ENCODE measurements around the gene LSAMP. TPM values are rescaled to one million over a fixed set of nuclear protein-coding genes. Genes with fewer than 3 reads are reported as not detected.

Gene LSAMP
- total RNA-seq, 4 donors from 2014 or later = 1.3 to 8.3 (median 1.8) TPM

DNA sequence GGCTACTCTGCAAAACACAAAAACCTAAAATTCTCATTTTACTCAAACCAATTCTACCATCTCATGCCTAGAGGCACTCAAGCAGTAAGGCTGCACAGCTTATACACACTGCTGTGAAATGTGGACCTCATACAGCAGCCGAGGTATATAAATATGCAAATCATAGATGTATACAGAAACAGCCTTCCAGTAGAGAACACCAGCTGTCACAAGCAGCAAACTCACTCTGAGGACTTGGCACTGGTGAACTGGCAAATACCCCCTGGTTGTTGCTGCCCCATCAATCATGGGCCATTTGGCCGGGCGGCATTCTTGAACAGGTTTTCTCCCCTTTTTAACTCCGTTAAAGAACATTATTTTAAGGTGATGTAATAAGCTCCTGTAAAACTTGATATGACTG, 378.0 kb downstream of the LSAMP start:
- DNase-seq = no peak
- TF ChIP-seq CTCF (IDR thresholded peaks at IDR 0.05) (no peak), POLR2A (IDR thresholded peaks at IDR 0.05) (no peak)
- no peaks in the 10 kb centered on the region for H3K9me3 ChIP-seq

GRCh38 chr3:116065501-116065900, 379.8 kb downstream of the LSAMP start:
- Histone ChIP-seq H3K27me3 (no peaks in the 10 kb centered on the region), H3K27ac (no peak overlapping the region), H3K9me3 (no peaks in the 10 kb centered on the region), H3K36me3 (no peaks in the 10 kb centered on the region), H3K4me3 (no peak overlapping the region), H3K4me1 (no peaks in the 10 kb centered on the region)
- no peak for DNase-seq
- TF ChIP-seq POLR2A (IDR thresholded peaks at IDR 0.05) (no peak), CTCF (IDR thresholded peaks at IDR 0.05) (no peak)

More for the DNA sequence above, 378.0 kb downstream of the LSAMP start:
- Histone ChIP-seq H3K4me3 (no peak overlapping the region), H3K36me3 (no peaks in the 10 kb centered on the region), H3K27ac (no peak overlapping the region), H3K27me3 (no peaks in the 10 kb centered on the region), H3K4me1 (no peaks in the 10 kb centered on the region)

- no peaks in the 10 kb centered on the region for H3K27me3 ChIP-seq
- no peak overlapping the region for H3K27ac ChIP-seq
- no peaks in the 10 kb centered on the region for H3K36me3 ChIP-seq
- no peak for DNase-seq
- no peak overlapping the region for H3K4me3 ChIP-seq
- no peaks in the 10 kb centered on the region for H3K4me1 ChIP-seq
- H3K9me3 ChIP-seq = no peaks in the 10 kb centered on the region
- TF ChIP-seq POLR2A (IDR thresholded peaks at IDR 0.05) = no peak
- TF ChIP-seq CTCF (IDR thresholded peaks at IDR 0.05) = no peak
These were observed 380.6 kb downstream of the LSAMP start for GRCh38 chr3:116064646-116065045.

DNA sequence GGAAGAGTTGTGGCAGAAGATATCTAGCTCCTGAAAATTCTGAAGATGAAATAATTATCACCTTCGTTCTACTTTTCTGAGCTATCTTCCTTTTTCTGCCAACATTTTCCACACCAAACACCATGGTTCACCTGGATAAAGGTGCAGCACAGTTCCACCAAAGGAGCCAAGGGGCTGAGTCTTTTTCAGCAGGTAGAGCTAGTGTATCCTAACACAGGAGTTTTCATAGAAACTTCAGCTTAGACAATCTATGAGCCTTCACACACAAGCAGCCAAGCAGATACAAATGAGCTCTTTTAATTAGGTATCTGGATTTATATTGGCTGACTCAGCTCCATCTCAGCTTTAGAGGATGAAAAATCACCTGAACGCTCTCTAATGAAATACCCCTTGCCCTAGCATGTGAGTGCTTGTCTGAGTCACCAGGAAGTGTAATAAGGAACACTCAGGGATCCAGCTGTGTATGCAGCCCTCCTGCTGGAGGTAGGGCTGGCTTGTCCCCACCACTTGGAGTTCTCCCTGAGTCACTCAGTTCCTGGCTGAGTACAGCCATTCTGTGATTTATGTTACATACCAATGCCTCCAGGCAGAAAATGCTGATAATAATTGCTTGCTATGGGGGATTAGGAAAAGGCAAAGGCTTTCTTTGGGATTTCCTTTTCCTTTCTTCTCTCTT, 385.7 kb downstream of the LSAMP start:
- H3K4me1 ChIP-seq = no peaks in the 10 kb centered on the region
- no peaks in the 10 kb centered on the region for H3K9me3 ChIP-seq
- H3K4me3 ChIP-seq = no peak overlapping the region
- DNase-seq = no peak
- TF ChIP-seq CTCF (IDR thresholded peaks at IDR 0.05) = no peak
- no peak for TF ChIP-seq POLR2A (IDR thresholded peaks at IDR 0.05)
- no peak overlapping the region for H3K27ac ChIP-seq
- no peaks in the 10 kb centered on the region for H3K36me3 ChIP-seq
- no peaks in the 10 kb centered on the region for H3K27me3 ChIP-seq

- DNase-seq = no peak
- TF ChIP-seq CTCF (IDR thresholded peaks at IDR 0.05) (no peak), POLR2A (IDR thresholded peaks at IDR 0.05) (no peak)
- H3K27ac ChIP-seq = no peak overlapping the region
These were observed 386.4 kb downstream of the LSAMP start for GRCh38 chr3:116058844-116059243.

More at GRCh38 chr3:116058844-116059243, 386.4 kb downstream of the LSAMP start:
- Histone ChIP-seq H3K9me3 (no peaks in the 10 kb centered on the region), H3K27me3 (no peaks in the 10 kb centered on the region), H3K4me3 (no peak overlapping the region), H3K4me1 (no peaks in the 10 kb centered on the region), H3K36me3 (no peaks in the 10 kb centered on the region)
